GM23248 (cell line): ENCODE results near the gene CBL.

ENCODE experiments used
- EZH2 ChIP-seq: fragments of 200-600 bp; sonication (generic); IDR thresholded peaks from 2 replicates; pipeline ENCODE4 v1.6.1; 2018; ENCODE audit warnings: antibody characterized with exemption, mild to moderate bottlenecking; ENCODE audit not compliant: insufficient read depth, poor library complexity, severe bottlenecking
- EZH2phosphoT487 ChIP-seq: fragments of 200-600 bp; sonication (generic); IDR thresholded peaks from 2 replicates; pipeline ENCODE4 v1.6.1; 2018; ENCODE audit warnings: antibody characterized with exemption, moderate library complexity, mild to moderate bottlenecking, low read depth; ENCODE audit not compliant: insufficient read depth

DNA sequence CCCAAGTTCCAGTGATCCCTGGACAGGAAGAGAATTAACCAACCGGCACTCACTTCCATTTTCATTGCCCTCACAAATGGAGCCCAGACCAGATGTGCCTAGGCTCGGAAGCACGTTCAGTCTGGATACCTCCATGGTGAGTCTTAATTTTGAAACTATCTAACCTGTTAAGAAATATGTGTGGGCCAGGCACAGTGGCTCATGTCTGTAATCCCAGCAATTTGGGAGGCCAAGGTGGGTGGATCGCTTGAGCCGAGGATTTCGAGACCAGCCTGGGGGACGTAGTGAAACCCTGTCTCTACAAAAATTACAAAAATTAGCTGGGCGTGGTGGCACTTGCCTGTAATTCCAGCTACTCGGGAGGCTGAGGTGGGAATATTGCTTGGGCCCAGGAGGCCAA lies 79.3 kb downstream of the CBL start:
- TF ChIP-seq EZH2 (no peak), EZH2phosphoT487 (no peak)
